ENCODE measurements around the gene FGGY.

Gene FGGY

DNA sequence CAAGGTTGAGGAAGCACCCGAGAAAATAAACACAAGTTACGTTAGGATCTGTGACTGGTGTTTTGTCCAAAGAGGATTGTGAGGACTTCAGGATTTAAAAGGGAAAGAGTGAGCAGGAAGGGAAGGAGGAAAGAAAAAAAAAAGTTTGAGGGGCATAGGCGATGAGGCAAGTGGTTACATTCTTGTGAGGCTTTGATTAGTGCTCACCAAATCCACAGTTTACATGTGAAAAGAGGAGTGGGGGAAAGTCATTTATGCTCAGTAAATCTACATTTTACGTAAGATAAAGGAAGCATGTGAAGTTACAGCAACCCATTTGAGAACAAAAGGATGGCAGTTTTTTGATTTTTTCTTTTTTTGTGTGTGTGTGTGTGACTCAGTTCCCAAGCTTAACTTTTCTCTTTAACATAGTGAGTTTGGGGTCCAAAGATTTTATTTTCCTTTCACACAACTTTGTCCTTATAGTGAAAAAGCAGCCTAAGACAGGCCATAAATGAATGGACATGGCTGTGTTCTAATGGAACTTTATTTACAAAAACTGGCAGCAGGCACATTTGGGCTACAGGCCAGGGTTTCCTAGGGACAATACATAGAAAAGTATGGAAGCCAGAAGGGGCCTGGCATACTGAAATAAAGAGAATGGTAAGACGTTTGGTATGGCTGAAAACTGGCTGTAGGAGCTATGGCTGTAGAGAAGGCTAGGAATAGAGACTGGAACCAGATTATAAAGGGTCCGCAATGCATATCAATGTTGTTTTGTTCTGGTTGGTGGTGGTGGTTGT, 121.7 kb downstream of the FGGY start:
- DNase-seq, result no peak

- no peak for DNase-seq
Measured at GRCh38 chr1:59419361-59420140, 122.7 kb downstream of the FGGY start.

DNA sequence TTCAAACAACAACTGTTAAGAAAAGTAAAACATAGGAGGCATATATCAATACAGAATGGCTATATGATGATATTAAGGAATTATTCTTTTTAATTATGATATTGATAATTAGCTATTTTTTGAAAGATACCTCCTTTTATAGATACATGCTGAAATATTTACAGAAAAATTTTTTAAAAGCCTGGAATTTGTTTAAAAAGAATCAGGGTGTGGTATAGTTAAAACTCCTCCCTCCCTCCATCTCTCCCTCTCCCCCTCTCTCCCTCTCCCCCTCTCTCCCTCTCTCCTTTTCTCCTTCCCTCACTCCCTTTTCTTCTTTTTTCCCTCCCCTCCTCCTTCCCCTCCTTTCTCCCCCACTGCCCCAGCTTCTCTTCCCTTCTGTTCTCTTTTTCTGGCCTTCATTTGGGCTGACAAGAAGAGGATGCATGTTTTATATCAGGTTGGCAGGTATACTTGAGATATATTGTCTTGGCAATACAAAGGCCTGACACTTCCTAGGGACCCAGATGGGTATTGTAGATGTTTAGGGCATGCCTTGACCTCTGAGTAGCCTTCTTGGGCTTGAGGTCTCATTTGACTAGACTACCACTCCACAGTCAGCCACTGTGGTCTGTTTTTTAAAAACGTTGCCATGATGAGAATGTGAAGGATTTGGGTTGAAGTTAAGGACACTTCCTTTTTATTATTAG, 124.5 kb downstream of the FGGY start:
- DNase-seq, result no peak

DNA sequence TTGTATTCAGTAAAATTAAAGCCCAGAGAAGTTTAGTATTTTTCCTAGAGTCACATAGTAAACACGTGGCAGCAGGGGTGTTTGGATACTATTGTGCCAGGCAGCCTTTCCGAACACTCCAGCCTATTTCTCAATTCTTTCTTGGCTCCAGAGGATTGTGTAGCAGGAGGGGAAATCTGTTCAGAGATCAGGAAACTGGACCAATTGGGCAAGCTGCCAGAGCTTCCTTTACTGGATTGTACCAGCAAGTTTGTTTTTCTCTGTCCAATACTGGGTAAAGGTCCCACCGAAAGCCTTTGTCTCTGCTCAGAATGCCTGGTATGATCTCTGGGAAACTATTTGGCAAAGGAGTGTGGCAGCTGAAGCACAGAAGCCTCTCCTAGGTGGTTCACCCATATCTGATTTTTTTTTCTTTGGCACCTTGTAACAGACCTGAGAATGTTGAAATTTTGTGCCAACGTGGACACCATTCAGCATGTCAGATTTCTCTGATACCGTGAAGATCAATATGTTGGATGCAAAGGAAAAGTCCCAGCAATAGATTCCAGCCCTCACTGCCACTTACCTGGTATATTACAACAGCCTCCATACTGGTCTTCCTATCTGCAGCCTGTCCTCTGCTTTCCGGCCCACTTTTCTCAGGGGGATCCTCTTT, 126.2 kb downstream of the FGGY start:
- DNase-seq, result no peak

DNA sequence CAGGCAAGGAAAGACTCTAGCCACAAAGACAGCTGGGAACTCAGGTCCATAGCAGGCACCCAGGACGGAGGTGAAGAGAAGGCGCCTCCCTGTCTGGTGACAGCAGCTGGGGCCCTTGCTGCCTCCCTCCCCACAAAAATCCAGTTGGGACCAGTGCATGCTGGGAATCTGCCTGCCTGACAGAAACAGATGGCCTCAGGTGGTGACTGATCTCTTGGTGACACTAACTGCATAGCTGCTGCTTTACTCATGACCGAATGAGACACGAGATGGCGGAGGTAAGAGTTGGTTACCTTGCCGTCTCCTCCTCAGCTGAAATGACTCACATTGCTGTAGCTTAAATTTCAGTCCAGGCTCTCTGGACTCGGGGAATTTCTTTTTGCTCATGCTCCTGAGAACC, 130.3 kb downstream of the FGGY start:
- DNase-seq, result no peak

- no peak for DNase-seq
Measured at GRCh38 chr1:59427784-59428183, 130.9 kb downstream of the FGGY start.

- DNase-seq, result no peak
Measured at GRCh38 chr1:59428828-59429227, 131.9 kb downstream of the FGGY start.

- no peak for DNase-seq
Measured at GRCh38 chr1:59429656-59430055, 132.8 kb downstream of the FGGY start.

- DNase-seq, result no peak
Measured at GRCh38 chr1:59431566-59432294, 134.8 kb downstream of the FGGY start.

- no peak for DNase-seq
Measured at GRCh38 chr1:59432531-59433439, 135.9 kb downstream of the FGGY start.

- no peak for DNase-seq
Measured at GRCh38 chr1:59433440-59433813, 136.5 kb downstream of the FGGY start.

DNA sequence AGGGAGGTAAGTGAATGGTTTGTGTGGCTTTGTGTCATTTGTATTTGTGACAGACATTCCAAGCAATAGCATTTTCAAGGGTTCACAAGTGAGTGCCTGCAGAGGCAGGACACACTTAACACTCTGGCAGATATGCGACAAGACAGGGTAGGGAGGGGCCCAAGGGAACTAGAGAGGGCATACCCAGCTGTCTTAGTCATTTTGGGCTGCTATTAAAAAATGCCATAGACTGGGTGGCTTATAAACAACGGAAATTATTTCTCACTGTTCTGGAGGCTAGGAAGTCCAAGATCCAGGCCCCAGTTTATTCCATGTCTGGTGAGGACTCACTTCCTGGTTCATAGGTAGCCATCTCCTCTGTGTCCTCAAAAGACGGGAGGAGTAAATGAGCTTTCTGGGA, 137.4 kb downstream of the FGGY start:
- DNase-seq, result no peak

DNA sequence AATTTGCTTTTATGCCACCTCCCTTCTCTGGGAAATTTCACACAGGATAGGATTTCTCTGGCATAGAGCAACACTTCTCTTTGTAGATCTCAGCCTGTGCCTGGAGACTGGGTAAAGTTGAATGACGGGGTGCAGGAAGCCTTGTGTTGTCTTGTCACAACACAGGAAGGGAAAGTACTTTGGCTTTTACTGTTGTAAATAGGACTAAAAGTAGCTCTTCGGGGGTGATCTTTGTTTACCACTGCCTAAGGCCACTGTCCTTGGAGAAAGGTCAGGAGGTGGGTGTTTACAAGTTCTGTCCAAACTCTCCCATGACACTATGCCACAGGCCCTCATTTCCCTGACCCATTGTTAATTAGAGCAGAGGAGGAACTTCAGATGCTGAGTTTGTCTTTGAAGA, 139.7 kb downstream of the FGGY start:
- no peak for DNase-seq

GRCh38 chr1:59438058-59438560, 141.2 kb downstream of the FGGY start:
- DNase-seq, result no peak

- no peak for DNase-seq
Measured at GRCh38 chr1:59442492-59442891, 145.6 kb downstream of the FGGY start.

DNA sequence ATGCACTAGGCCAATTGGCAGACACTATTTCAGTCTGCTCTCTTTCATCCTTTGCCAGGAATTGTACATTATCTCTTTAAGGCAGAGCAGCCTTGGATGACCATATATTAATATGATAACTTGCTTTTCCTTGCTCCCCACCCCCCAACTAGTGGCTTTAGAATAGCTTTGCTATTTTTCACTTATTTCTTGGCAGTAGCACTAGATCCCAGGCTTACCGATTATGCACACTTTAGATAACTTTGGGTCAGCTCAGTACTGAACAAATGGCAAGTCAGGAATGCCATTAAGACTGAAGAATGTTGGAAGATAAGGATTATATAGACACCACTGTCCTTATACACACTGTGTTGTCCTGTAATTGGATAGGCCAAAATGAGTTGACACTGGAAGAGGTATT, 146.4 kb downstream of the FGGY start:
- DNase-seq, result no peak

DNA sequence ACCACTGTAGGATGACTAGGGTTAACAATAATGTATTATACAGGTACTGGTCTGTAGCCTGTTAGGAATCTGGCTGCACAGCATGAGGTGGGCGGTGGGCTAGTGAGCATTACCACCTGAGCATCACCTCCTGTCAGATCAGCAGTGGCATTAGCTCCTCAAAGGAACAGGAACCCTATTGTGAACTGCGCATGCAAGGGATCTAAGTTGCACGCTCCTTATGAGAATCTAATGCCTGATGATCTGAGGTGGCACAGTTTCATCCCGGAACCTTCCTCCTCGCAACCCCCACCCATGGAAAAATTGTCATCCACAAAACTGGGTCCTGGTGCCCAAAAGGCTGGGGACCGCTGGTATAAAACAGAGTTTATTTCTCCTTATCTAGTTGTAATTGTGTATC, 147.6 kb downstream of the FGGY start:
- DNase-seq, result no peak

DNA sequence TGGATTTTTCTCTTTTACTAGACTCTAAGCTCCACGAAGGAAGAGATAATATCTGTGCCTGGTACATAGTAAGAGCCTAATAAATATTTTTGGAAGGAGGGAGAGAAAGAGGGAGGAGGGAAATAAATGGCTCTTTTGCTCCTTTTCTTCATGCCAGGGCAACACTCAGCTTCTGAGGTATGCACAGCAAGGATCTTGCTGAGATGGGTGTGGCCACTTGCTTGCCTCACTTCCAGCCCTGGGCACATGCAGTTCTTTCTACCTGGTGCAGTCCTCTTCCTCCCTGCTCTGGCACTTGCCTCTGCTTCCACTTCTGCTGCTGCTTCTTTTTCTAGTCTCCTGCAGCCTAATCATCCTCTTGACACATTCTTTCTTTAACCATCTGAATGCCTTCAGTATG, 148.1 kb downstream of the FGGY start:
- no peak for DNase-seq

DNA sequence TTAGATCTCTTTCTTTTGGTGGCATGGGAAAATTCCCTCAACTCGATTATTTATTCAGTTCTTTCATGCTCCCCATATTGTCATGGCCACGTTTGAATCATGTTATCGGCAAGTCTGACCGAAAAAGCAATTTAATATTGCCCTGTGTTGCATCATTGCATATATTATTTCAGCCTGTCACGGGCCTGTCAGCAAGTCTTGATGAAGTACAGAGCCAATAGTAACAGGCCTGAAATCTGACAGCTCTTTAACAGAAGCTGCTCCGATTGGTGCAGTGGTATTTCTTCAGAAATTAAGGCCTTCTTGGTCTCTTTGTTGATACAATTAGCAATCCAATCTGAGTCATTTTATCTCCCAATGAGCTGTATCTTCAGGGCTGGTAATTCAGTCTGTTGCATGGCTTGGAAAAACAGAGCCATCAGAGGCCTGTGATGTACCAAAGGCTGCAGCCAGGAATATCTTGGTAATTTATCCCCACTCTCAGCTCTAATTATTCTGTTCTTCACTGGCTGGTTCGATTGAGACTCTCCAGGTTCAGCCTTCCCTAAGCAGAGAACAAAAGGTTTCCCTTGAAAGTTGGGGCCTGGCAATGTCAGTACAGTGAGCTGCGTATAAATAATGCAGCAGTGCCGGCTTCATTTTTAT, 149.5 kb downstream of the FGGY start:
- no peak for DNase-seq

DNA sequence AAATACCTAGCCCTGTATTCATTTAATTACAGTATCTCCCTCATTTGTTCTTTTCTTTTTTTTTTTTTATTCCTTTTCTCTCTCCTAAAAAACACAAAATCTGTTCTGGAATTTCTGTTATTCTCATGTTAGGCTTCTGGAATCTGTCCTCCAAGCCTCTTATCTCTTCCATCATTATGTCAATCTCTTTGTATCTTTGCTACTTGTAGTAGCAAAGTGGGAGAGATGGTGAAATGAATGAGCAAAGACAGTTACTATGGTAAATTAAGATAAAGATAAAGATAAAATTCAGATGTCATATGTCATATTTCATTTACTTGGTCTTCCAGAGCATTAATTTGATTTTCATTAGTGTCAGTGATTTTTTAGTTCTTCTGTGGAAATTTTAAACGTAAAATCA, 155.1 kb downstream of the FGGY start:
- DNase-seq, result no peak

GRCh38 chr1:59452559-59452958, 155.7 kb downstream of the FGGY start:
- no peak for DNase-seq

All from NK-92 treated with Interleukin-12 subunit alpha and Interleukin-12 subunit beta, amount 100 ng/mL, for 24 hours (cell line).